ENCODE results near the gene C1orf141.
"Not testable (repeated sequence)": the region's sequence is repeated elsewhere in the genome, so short reads cannot be mapped to it uniquely, and the experiment has no call there.

DNA sequence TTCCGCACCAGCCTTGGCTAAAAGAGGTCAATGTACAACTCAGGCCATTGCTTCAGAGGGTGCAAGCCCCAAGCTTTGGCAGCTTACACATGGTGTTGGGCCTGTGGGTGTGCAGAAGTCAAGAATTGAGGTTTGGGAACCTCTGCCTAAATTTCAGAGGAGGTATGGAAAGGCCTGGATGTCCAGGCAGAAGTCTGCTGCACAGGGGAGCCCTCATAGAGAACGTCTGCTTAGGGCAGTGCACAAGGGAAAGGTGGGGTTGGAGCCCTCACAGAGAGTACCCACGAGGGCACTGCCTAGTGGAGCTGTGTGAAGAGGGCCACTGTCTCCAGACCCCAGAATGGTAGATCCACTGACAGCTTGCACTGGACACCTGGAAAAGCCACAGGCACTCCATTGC is 67.1 kb downstream of the C1orf141 start:
- TF ChIP-seq, protein P1, sequence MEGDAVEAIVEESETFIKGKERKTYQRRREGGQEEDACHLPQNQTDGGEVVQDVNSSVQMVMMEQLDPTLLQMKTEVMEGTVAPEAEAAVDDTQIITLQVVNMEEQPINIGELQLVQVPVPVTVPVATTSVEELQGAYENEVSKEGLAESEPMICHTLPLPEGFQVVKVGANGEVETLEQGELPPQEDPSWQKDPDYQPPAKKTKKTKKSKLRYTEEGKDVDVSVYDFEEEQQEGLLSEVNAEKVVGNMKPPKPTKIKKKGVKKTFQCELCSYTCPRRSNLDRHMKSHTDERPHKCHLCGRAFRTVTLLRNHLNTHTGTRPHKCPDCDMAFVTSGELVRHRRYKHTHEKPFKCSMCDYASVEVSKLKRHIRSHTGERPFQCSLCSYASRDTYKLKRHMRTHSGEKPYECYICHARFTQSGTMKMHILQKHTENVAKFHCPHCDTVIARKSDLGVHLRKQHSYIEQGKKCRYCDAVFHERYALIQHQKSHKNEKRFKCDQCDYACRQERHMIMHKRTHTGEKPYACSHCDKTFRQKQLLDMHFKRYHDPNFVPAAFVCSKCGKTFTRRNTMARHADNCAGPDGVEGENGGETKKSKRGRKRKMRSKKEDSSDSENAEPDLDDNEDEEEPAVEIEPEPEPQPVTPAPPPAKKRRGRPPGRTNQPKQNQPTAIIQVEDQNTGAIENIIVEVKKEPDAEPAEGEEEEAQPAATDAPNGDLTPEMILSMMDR (IDR thresholded peaks at IDR 0.05): not testable (repeated sequence)
- not testable (repeated sequence) for TF ChIP-seq POLR2A (IDR thresholded peaks at IDR 0.05)

Data from right lobe of liver (tissue), 4 donors.